IPS-18a (cell line): ENCODE results near the gene ZMYM5.
"Not testable (repeated sequence)": the region's sequence is repeated elsewhere in the genome, so short reads cannot be mapped to it uniquely, and the experiment has no call there.

Experiments used
- H3K27ac ChIP-seq: one replicate; pipeline ENCODE4 v1.5.1; 2013; ENCODE audit warnings: low read length
- H3K27me3 ChIP-seq: one replicate; pipeline ENCODE4 v1.6.1; 2013; ENCODE audit warnings: mild to moderate bottlenecking, low read length; ENCODE audit not compliant: control insufficient read depth, insufficient read depth
- H3K36me3 ChIP-seq: one replicate; pipeline ENCODE4 v1.6.1; 2013; ENCODE audit warnings: low read depth, low read length; ENCODE audit not compliant: control insufficient read depth
- H3K4me1 ChIP-seq: one replicate; pipeline ENCODE4 v1.6.1; 2013; ENCODE audit warnings: low read depth, low read length; ENCODE audit not compliant: control insufficient read depth
- H3K4me3 ChIP-seq: one replicate; pipeline ENCODE4 v1.5.1; 2013; ENCODE audit warnings: low read length
- H3K9ac ChIP-seq: one replicate; pipeline ENCODE4 v1.6.1; 2013; ENCODE audit warnings: mild to moderate bottlenecking, low read length, moderate library complexity
- H3K9me3 ChIP-seq: one replicate; pipeline ENCODE4 v1.6.1; 2013; ENCODE audit warnings: low read depth, low read length; ENCODE audit not compliant: control insufficient read depth

ZMYM5 gene

GRCh38 chr13:19863323-19864023, at the start of gene ZMYM5:
Gene ZMYM5 (minus strand): TSS chr13:19863649. CDS start chr13:19852180, 11,469 bp downstream.
- Histone ChIP-seq H3K27ac (peak within 1 kb of the TSS; percentile 85), H3K9me3 (no peaks in the 10 kb centered on the region), H3K27me3 (no peaks in the 10 kb centered on the region), H3K9ac (peak within 1 kb of the TSS; percentile 92), H3K4me1 (peaks cover 20% of the 10 kb centered on the region), H3K4me3 (peak within 1 kb of the TSS; percentile 84), H3K36me3 (peaks cover 7% of the 10 kb centered on the region)

DNA sequence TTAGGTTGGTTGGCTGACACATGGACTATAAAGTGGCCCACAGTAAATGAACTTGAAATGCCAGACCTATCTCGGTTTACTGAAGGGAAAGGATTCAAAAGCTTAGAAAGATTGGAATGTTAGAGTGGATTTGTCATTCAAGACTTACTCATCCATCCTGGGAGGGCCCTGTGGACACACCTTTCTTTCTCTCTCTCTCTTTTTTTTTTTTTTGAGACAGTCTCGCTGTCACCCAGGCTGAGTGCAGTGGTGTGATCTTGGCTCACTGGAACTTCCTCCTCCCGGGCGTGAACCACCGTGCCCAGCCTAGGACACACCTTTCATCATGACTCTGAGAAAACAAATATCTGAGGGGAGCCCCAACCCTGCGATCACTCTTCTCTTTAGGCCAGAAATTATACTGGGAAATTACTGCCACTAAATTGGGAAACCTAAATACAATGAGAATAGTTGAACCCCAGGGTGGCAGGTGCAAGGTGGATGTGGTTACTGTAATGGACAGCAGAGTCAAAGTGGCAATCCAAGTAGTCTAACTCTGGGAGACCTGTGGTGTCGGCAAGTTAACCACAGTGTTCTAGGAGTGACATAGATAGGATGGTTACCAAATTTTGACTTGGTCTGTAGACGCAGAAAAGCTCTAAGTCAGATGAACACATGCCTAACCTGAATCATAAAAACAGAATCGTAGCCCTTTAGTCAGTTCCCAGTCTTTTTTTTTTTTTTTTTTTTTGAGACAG, 47.1 kb upstream of the ZMYM5 start:
- no peaks in the 10 kb centered on the region for H3K4me1 ChIP-seq
- no peak overlapping the region for H3K9ac ChIP-seq
- no peaks in the 10 kb centered on the region for H3K27me3 ChIP-seq
- H3K27ac ChIP-seq, result no peak overlapping the region
- H3K9me3 ChIP-seq, result no peaks in the 10 kb centered on the region
- H3K4me3 ChIP-seq, result no peak overlapping the region
- no peaks in the 10 kb centered on the region for H3K36me3 ChIP-seq

GRCh38 chr13:19908350-19908986, 45.0 kb upstream of the ZMYM5 start:
- no peaks in the 10 kb centered on the region for H3K4me1 ChIP-seq
- H3K4me3 ChIP-seq, result no peak overlapping the region
- H3K9ac ChIP-seq, result no peak overlapping the region
- H3K36me3 ChIP-seq, result no peaks in the 10 kb centered on the region
- no peaks in the 10 kb centered on the region for H3K9me3 ChIP-seq
- H3K27me3 ChIP-seq, result no peaks in the 10 kb centered on the region
- no peak overlapping the region for H3K27ac ChIP-seq

DNA sequence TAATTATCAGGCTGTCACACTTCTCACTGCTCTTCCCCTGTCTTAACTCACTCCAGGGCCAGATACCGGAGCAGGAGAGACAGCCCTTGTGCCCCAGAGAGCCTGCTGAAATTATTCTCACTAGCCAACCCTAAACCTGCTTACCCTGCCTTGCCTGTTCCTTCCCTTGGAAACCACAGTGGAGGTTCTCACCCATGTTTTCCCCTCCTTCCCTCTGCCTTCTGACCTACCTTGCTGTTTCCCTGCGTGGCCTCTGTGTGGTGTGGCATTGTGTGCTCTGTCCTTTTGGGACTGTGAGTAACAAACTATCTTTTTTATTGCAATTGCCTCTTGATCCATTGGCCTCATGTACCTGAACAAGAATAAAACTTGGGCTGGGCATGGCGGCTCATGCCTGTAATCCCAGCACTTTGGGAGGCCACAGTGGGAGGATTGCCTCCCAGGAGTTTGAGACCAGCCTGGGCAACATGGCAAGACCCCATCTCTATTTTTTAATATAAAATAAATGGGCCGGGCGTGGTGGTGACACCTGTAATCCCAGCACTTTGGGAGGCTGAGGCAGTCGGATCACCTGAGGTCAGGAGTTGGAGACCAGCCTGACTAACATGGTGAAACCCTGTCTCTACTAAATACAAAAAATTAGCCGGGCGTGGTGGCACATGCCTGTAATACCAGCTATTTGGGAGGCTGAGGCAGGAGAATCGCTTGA, 42.2 kb upstream of the ZMYM5 start:
- H3K4me1 ChIP-seq, H3K27ac ChIP-seq, H3K36me3 ChIP-seq, H3K4me3 ChIP-seq, H3K9ac ChIP-seq, H3K27me3 ChIP-seq, H3K9me3 ChIP-seq: not testable (repeated sequence)

DNA sequence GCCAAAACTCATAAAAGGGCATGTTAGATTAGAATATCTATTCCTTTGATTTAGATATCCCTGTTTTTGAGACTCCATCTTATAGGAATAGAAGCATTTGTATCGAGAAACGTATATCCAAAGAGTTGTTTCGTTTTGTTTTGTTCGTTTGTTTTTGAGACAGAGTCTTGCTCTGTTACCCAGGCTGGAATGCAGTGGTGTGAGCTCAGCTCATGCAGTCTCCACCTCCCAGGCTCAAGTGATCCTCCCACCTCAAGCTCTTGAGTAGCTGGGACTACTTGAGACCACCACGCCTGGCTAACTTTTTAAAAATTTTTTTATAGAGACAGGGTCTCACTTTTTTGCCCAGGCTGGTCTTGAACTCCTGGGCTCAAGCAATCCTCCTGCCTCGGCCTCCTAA, 26.6 kb upstream of the ZMYM5 start:
- Histone ChIP-seq H3K27me3 (no peaks in the 10 kb centered on the region), H3K27ac (no peak overlapping the region), H3K4me3 (no peak overlapping the region), H3K4me1 (no peaks in the 10 kb centered on the region), H3K9ac (no peak overlapping the region), H3K36me3 (no peaks in the 10 kb centered on the region), H3K9me3 (no peaks in the 10 kb centered on the region)

- Histone ChIP-seq H3K9me3 (no peaks in the 10 kb centered on the region), H3K27me3 (no peaks in the 10 kb centered on the region), H3K4me3 (no peak overlapping the region), H3K4me1 (no peaks in the 10 kb centered on the region), H3K36me3 (no peaks in the 10 kb centered on the region), H3K9ac (no peak overlapping the region), H3K27ac (no peak overlapping the region)
These were observed 25.4 kb upstream of the ZMYM5 start for GRCh38 chr13:19888799-19889198.

GRCh38 chr13:19882231-19882630, 18.8 kb upstream of the ZMYM5 start:
- H3K27me3 ChIP-seq, result no peaks in the 10 kb centered on the region
- no peaks in the 10 kb centered on the region for H3K4me1 ChIP-seq
- no peaks in the 10 kb centered on the region for H3K36me3 ChIP-seq
- H3K27ac ChIP-seq, result no peak overlapping the region
- H3K9ac ChIP-seq, result no peak overlapping the region
- H3K9me3 ChIP-seq, result no peaks in the 10 kb centered on the region
- no peak overlapping the region for H3K4me3 ChIP-seq

DNA sequence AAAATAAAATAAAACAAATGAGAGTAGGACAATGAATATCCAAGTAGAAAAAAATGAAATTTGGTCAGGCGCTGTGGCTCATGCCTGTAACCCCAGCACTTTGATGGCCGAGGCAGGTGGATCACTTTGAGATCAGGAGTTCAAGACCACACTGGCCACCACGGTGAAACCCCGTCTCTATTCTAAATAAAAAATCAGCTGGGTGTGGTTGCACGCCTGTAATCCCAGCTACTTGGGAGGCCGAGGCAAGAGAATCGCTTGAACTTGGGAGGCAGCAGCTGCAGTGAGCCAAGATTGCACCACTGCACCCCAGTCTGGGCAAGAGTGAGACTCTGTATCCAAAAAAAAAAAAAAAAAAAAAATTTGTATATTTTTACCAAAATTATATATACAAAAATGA, 18.2 kb upstream of the ZMYM5 start:
- no peaks in the 10 kb centered on the region for H3K36me3 ChIP-seq
- H3K4me1 ChIP-seq, result no peaks in the 10 kb centered on the region
- H3K4me3 ChIP-seq, result no peak overlapping the region
- no peak overlapping the region for H3K9ac ChIP-seq
- H3K27me3 ChIP-seq, result no peaks in the 10 kb centered on the region
- no peak overlapping the region for H3K27ac ChIP-seq
- no peaks in the 10 kb centered on the region for H3K9me3 ChIP-seq

DNA sequence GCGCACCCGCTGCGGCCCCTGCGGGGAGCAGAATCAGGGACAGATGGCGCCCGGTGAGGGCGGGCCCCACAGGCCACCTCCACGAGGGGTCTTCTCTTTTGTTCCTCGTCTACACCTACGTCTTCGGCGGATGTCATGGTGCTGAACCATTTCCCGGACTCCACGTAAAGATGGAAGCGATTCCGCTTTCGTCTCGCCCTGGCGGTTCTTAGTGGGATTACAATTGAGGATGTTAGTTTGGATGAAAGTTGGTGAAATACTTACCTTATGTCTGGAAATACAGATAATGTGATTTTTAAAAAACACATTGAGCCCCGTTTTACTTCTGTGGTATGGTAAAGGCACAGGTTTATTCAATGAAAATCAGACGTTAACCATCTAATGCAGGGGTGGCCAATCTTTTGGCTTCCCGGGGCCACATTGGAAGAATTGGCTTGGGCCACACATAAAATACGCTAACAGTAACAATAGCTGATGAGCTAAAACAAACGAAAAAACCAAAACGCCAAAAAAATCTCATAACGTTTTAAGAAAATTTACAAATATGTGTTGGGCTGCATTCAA, 1.4 kb upstream of the ZMYM5 start:
- Histone ChIP-seq H3K4me3 (peak overlapping the region; percentile 84), H3K27ac (peak overlapping the region; percentile 85), H3K4me1 (peaks cover 20% of the 10 kb centered on the region), H3K9me3 (no peaks in the 10 kb centered on the region), H3K36me3 (peaks cover 7% of the 10 kb centered on the region), H3K27me3 (no peaks in the 10 kb centered on the region), H3K9ac (peak overlapping the region; percentile 92)

DNA sequence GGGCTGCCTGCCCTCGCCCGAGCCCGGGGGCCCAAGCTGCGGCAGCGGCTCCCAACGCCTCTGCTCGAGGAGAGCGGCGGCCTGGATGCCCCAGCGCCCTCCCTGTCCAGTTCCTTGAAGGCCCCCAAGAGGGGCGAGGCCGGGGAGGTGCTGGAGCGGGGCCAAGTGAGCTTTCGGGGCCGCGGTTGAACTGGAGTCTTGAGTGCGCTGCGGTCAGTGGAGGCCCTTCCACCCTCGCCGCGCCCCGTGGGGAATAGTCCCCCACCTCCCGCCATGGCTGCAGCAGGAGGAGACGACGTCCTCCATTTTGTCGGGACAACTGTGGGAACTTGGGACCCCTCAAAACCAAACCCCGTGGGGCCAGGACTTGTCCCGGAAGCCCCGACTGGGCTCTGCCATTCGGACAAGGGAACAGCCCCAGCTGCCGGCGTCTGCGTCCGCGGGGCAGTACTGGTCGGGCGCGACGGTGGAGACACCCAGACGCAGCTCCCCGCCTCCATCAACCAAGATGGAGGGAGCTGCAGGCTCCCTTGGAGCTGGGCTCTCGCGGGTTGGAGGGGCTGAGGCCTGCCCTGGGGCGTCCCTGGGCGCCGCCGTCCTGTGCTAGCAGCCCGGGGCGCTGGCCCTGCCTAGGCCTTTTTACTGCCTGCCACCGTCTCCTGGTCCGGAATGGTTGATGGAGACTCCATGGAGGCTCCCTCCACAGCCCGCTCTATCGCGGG, 736 bp upstream of the ZMYM5 start:
- Histone ChIP-seq H3K4me1 (peaks cover 20% of the 10 kb centered on the region), H3K36me3 (peaks cover 7% of the 10 kb centered on the region), H3K27me3 (no peaks in the 10 kb centered on the region), H3K4me3 (peak overlapping the region; percentile 84), H3K27ac (peak overlapping the region; percentile 85), H3K9ac (peak overlapping the region; percentile 92), H3K9me3 (no peaks in the 10 kb centered on the region)
